NCI-H1694 treated with DMSO at 0.1 percent for 48 hours (cell line): Measurements from ENCODE around the gene RAP1A.
A peak's percentile ranks its signal among the peaks of the same experiment; 100 is the strongest.
"Not testable (repeated sequence)": the region's sequence is repeated elsewhere in the genome, so short reads cannot be mapped to it uniquely, and the experiment has no call there.

ENCODE experiments used
- DNase-seq: peaks from one replicate; lab custom pipeline; 2025; lab: John Stamatoyannopoulos, UW

Gene RAP1A

DNA sequence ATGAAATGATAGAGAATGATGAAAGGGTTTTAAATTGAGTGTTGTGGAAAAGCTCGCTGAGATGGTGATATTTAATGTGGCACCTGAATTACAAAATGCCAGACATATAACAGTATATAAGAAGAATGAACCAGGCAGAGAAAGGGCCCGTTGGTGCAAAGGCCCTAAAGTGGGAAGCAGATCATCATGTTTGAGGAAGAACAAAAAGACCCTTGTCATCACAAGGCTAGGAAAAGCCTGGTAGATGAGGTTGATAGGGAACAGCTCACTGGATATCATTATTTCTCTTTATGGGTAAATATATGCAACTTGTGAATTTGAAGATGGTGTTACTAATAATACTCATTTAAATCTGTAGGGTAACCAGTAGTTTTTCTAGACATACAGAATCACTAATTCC, 11.0 kb downstream of the RAP1A start:
- no peak for DNase-seq

DNA sequence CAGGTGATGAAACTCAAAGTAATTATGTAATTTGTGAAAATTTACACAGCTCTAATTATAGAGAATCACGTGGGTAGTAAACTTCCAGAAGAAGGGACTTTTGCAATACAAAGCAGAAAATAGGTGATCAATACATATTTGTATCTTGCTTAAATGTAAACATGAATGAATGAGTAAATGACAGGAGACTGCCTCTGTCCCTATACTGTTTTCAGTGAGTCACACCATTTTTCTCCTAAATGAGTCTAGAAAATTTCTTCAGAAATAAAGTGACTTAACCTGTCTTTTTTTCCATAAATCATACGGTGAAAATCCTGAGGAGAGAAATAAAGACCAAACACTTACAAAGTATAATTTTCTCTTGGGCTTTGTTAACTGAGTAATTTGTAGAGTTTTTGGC, 11.9 kb downstream of the RAP1A start:
- no peak for DNase-seq

DNA sequence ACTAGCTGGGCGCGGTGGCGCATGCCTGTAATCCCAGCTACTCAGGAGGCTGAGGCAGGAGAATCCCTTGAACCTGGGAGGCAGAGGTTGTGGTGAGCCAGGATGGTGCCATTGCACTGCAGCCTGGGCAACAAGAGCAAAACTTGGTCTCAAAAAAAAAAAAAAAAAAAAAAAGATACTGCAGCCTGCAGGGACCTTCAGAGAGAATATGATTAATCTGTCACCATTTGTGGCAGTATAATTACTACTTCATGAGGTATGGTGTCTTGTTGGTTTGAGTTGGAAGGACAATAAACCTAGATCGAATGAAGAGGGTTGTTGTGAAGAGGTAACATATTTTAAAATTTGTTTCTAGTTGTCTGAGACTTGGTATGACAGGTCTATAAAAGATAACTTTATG, 13.2 kb downstream of the RAP1A start:
- DNase-seq: not testable (repeated sequence)

DNA sequence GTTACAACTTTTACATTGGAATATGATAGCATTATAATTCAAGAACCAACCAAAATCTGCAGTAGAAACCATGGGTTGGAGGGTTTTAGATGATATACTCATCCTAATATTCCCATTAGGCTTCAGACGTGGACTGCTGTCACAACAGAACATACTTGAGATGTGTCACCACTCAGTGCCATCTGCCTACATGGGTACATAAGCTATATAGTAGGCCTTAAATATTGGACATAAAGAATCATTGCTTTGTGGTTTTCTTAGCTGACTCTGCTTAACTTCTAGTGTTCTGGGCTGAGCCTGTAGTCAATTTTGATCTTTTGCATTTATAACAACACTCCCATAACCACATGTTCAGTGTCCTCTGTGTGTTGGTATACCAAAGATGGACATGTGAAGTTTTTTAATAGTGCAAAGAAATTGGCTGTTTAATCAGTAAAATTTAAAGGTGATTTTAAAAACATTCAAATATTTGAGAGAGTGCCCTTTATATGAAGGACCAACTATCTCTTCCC, 14.2 kb downstream of the RAP1A start:
- DNase-seq: no peak

DNA sequence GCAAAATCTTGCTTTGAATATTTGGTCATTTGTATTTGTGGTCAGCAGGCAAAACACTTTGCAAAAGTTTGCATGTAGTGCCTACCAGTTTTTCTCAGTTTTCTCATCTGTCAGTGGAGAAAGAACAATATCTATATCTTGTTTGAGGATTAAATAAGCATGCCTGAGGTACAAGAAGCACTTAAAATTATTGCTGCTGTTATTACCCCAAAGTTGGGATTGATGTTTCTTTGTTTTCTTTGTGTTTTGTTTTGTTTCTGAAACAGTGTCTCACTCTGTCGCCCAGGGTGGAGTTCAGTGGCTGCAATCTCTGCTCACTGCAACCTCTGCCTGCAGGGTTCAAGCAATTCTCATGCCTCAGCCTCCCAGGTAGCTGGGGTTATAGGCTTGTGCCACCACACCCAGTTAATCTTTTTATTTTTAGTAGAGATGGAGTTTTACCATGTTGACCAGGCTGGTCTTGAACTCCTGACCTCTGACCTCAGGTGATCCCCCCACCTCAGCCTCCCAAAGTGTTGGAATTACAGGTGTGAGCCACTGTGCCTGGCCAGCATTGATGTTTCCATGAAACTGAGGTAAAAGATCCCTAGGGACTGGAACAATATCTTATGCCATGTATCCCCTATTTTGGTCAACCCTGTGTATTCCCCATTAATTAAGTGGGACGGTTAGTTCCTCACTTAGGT, 15.9 kb downstream of the RAP1A start:
- DNase-seq: no peak

DNA sequence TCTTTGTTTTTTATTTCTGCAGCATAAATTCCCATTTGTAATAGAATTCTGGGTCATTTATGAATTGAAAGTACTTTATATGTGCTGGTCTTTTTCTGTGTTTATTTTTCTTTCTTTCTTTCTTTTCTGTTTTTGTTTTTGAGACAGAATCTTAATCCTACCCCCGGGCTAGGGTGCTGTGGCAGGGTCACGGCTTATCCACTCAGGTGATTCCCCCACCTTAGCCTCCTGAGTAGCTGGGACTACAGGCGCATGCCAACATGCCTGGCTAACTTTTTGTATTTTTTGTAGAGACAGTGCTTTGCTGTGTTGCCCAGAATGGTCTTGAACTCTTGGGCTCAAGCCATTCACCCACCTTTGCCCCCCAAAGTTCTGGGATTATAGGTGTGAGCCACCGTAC, 18.7 kb downstream of the RAP1A start:
- DNase-seq: no peak

DNA sequence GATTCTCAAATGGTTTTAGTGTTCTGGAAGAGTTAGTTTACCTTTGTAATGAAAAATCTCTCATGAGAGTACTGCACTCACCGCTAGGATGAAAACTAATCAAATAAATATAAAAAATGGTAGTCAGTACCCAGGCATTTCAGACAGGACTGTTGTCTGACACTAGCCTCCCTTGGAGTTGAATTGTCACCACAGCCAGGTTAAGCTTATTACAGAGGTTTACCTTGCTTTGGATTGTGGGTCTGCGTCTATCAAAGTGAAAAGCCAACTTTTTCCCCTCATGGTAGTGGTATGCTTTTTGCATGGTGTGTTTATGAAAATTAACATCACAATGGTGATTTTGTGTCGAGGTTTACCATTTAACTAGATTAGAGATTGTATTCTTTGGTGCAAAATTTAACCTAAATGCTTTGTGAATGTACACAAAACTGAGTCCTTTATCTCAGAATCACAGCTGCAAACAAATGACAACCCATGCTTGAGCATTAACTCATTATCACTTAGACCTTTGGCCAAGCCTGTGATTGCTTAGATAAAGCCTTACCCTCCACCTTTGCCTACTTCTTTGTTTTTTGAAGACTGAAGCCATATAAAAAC, 20.1 kb downstream of the RAP1A start:
- no peak for DNase-seq

DNA sequence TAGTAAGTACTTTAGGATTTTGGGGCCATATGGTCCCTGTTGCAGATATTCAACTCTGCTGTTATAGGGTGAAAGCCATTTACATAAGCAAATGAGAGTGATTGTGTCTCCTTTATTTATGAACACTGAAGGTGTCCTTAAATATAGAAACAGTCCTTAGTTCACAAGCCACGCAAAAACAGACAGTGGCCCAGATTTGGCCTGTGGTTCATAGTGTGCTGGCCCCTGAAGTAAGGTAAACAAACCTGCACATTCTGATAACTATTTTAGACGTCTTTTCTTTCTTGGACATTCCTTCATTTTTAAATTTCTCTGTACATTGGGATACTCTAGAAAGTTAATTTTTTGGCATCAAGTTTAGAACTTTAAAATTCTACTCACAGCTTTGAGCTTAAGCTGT, 23.5 kb downstream of the RAP1A start:
- DNase-seq: no peak

DNA sequence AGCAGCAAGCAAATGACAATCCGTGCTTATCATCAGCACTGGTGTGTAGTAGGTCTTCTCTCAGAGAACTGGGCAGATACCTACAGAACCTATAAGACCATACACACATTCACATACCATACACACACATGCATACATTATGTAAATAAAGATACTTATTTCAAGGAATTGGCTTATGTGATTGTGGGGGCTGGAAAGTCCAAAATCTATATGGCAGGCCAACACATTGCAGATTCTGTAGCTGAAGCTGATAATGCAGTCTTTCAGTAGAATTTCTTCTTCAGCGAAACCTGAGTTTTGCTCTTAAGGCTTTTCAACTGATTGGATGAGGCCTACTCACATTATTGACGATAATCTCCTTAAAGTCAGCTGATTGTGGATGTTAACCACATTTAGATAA, 24.1 kb downstream of the RAP1A start:
- no peak for DNase-seq

DNA sequence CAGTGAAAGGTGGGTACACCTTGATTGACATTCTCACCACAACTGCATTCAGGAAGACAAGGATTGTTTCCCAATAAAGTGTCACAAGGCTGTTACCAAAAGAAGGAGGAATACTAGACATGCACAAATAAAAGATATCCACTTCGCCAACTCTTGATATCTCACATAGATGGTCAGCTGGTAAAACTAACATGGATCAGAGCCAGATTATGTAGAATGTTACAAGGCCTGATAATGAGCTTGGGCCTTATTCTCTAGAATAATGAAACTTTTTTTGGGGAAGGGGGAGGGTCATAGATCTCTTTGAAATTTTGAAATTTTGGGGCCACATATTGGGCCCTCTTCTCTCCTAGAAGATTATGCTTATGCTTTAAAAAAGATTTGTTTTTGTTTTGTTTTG, 24.9 kb downstream of the RAP1A start:
- no peak for DNase-seq

DNA sequence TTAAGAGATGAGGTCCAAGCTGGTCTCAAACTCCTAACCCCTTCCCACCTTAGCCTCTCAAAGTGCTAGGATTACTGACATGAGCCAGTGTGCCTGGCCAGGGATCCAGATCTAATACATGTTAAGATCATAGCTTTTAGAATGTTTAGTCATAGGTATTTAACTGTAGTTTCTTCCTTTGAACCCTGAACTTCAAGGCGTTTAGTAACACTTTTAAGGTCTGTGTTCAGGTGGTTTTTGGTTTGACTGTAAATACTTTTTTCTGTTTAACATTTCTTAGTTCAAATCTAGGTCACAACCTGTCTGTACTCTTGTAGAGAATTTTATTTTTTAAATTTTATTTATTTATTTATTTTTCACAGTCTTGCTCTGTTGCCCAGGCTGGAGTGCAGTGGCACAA, 28.1 kb downstream of the RAP1A start:
- DNase-seq: no peak

DNA sequence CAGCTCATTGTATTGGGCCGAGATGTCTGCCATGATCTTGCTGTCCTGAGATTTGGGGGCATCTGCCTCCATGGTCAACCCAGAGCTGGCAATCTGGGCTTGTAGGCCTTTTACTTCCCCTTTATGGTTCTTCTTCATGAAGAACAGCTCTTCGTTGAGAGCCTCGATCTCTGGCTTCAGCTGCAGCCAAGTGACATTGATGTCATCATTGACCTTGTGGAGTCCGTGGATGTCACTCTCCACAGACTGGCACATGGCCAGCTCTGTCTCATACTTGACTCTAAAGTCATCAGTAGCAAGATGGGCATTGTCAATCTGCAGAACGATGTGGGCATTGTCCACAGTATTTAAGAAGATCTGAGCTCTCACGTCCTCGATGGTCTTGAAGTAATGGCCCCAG, 29.2 kb downstream of the RAP1A start:
- DNase-seq: no peak

DNA sequence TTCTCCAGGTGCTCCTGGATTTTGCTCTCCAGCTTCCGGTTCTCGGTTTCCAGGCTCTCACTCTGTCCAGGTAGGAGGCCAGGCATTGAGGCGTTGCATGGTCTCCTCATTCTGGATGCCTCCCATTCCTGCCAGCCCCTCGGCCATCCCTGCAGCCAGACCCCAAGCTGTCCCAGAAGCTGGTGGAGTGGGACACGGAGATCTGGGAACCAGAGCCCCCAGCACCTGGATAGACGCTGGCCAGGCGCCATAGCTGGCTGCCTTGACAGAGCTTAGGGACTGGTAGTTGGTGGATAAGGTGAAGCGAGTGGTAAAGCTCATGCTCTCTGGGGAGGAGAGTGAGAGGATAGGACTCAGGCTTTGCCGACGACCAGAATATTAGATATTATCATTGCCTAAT, 29.6 kb downstream of the RAP1A start:
- no peak for DNase-seq

DNA sequence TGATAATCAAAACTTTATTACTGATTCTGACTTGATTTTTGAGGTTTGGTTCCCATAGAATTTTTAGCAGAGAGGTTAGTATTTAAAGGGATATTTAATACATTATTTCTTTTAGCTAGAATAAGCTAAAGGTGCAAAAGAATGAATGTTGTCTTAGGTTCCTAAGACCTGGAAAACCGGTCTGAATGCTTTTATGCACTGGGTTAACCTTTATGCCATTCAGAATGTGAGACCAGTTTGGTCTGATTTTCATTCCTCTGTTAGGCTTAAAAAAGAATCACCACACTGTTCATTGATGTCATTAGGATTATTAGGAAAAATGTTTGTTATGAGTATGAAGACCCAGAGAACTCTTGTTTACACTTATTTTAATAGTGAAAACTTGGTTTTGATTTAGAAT, 30.1 kb downstream of the RAP1A start:
- no peak for DNase-seq

DNA sequence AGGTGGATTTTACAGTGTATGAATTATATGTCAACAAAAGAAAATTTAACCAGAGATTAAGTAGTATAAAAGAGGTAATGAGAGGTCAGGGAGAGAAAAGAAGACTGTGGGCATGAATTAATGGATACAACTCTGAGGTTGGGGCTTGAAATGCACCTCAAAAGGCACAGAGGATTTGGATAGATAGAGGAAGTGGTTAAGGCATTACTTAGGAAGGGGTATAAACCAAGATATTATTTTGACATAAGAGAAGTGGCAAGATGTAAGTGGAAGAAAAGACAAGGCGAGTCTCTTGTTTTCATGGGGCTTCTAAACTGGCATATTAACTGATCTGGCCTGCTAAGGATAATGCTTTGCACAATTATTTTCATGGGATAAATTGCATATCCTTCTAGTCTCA, 34.1 kb downstream of the RAP1A start:
- DNase-seq: no peak

DNA sequence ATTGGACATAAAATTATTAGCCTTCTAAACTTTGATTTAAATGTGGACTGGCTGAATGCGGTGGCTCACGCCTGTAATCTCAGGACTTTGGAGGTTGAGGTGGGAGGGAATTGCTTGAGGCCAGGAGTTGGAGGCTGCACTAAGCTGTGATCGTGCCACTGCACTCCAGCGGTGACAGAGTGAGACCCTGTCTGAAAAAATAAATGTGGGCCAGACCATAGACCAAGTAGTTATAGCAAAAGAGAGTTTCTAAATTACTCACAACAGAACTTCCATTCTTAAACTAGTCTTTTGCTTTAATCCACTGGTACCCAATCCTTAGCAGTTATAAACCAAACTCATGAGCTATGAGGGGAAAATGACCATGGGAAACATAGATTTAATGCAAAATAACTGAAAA, 35.2 kb downstream of the RAP1A start:
- DNase-seq: no peak

DNA sequence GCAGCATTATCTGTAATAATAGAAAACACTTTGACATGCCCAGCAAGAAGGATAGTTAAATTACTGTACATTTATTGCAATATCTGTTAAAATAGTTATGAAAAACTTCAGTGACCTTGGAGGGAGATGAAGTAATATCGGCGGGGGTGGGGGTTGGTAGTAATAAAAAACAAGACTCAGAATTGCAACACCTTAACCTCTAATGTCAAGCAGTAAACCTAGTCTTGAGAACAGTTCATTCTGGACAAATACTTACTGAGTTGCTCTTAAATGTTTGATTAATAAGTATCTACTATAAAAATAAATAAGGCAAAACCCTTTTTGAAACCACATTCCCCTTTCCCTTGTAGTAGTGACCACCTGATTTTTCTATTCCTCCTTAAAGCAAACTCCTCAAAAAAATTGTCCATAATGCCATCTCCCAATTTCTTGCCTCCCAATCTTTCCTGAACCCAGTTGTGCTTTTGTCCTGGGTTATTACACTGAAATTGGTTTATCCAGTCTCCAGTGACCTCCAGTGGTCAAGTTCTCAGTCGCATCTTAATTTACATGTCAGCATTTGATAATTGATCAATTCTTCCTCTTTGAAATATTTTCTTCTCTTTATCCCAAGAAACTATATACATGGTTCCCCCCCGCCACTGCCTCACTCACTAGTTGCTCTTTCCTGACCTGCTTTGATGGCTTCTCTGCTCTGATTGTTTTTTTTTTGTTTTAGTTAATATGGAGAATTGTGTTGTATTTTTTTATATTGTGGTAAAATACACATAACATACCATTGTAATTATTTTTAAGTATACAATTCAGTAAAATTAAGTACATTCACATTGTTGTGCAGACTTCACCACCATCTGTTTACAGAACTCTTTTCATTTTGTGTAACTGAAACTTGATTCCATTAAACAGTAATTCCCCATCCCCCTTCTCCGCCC, 36.8 kb downstream of the RAP1A start:
- DNase-seq: peak; percentile 12

DNA sequence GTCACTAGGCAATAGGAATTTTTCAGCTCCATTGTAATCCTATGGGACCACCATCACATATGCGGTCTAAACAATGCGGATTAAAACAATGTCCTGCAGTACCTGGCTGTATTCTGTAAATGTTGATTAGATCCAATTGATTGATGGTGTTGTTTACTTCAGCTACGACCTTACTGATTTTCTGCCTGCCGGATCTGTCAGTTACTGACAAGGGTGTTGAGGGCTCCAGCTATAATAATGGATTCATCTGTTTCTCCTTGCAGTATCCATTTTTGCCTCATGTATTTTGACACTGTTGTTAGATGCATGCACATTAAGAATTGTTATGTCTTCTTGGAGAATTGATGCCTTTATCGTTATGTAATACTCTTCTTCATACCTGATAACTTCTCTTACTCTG, 39.0 kb downstream of the RAP1A start:
- no peak for DNase-seq

DNA sequence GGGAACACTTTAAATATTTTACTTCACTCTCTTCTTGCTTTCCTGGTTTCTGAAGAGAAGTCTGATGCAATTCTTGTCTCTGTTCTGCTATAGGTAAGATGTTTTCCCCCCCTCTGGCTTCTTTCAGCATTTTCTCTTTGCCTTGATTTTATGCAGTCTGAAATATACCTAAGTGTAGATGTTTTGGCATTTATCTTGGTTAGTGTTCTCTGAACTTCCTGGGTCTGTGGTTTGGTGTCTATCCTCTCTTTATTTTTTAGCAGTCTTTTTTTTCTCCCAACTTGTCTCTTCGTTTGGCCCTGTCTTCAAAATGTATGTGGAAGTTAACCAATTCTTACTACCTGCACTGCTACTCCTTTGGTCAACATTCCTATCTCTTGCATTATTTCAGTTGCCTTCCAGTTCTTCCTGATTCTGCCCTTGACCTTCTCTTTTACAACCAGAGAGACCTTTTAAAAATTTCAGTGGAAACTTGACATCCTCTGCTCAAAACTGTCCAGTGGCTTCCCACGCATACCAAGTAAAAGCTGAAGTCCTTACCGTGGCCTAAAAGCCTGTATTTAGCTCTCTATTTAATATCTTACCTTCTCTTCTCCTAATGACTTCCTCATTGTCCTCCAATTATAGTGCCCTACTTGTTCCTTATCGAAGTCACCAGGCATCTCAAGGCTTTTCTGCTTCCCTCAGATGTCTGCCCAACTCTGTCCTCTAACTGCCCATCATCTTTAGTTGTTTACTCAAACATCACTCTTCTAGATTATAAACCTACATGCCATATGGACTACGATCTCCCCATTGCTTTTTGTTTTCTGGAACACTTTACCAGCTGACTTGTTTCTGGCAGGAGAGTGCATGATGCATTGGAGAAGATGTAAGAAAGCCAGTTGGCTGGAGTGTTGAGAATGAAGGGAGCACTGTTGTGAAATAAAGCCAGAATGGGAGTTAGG, 40.9 kb downstream of the RAP1A start:
- no peak for DNase-seq

DNA sequence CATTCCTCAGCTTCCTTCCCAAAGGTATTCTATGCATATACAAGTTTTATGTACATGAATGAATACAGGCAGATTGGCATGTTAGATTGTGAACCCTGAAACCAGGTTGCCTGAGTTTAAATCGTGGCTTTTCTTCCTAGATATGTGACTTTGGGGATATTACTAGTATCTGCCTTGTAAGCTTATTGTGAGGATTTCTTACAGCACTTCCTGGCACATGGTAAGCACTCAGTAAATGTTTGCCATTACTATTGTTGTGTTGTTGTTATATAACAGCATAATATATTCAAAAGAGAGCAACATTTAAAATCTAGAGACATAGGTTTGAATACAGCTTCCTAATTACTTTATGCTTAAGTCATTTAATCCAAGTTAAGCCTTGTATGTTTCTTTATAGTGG, 45.1 kb downstream of the RAP1A start:
- DNase-seq: no peak

DNA sequence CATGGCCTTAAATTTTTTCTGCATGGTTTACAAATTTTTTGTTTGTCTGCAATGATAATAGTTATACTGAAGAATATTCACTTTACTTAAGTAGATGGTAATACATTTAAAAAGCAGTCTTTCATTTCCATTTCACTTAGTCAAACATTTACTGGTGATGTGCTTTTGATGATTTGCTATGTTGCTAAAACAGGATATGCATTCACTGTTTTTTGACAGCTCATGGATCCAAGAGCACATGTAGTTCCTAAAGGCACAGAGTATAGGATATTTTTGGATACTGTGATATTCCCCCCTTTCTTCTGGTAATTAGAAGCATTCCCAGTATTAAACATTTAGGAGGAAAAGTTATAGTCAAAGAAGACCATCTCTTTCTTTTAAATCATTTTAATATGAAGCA, 45.9 kb downstream of the RAP1A start:
- no peak for DNase-seq

DNA sequence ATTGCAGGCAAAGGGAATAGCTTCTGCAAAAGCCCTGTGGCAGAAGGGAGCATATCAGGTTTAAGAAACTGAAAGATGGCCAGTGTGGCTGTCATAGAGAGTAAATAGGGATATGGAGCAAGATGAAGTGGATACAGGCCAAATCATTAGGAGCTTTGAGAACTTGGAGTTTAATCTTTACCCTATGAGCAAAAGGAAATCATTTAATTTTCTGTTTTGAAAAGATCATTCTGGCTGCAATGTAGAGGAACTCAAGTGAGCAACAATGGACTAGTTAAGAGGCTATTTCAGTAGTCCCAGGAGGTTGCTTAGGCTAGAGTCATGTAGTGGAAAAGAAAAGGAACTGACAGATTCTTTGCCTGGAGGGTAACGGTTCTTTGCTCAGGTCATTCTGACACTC, 47.2 kb downstream of the RAP1A start:
- DNase-seq: no peak
